Measurements from ENCODE around the gene CNTNAP2. TPM values are rescaled to one million over a fixed set of nuclear protein-coding genes. Genes with fewer than 3 reads are reported as not detected.

Gene CNTNAP2
- total and polyA plus RNA-seq, 11 donors = 0.01 to 2.6 (median 0.31) TPM; not detected in 3

DNA sequence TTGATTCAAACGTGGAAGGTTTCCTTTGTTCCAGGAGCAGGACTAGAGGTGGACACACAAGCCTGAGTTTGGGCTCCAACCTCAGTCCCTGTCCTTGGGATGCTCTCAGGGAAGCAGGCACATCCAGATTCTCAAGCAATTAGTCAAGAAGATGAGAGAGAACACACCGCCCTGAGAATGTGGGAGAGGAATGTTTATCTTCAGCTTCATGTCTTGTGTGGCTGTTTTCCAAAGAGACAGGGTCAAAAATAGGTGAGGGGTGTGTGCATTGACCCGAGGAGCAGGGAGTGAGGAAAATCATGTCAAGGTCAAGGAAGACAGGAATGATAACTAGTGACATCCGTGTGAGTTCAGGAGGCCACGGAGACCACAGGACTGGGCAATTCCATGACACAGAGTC is 2001.8 kb downstream of the CNTNAP2 start:
- intact Hi-C loops (cut with DNase I) = no loop called here
- no peak for TF ChIP-seq POLR2A (IDR thresholded peaks at IDR 0.05)
- TF ChIP-seq, protein P1, sequence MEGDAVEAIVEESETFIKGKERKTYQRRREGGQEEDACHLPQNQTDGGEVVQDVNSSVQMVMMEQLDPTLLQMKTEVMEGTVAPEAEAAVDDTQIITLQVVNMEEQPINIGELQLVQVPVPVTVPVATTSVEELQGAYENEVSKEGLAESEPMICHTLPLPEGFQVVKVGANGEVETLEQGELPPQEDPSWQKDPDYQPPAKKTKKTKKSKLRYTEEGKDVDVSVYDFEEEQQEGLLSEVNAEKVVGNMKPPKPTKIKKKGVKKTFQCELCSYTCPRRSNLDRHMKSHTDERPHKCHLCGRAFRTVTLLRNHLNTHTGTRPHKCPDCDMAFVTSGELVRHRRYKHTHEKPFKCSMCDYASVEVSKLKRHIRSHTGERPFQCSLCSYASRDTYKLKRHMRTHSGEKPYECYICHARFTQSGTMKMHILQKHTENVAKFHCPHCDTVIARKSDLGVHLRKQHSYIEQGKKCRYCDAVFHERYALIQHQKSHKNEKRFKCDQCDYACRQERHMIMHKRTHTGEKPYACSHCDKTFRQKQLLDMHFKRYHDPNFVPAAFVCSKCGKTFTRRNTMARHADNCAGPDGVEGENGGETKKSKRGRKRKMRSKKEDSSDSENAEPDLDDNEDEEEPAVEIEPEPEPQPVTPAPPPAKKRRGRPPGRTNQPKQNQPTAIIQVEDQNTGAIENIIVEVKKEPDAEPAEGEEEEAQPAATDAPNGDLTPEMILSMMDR (IDR thresholded peaks at IDR 0.05) = no peak
- Histone ChIP-seq H3K27me3 (peaks cover 0 to 9% (median 0%) of the 10 kb centered on the region in 9 donors), H3K4me1 (no peaks in the 10 kb centered on the region), H3K36me3 (no peaks in the 10 kb centered on the region), H3K9me3 (no peaks in the 10 kb centered on the region), H3K4me3 (no peak overlapping the region), H3K27ac (no peak overlapping the region)
- WGBS, 4 donors = 41 to 60% (median 50%) methylated on average over 5 of the region's 5 CpGs
- DNase-seq (no peak), ATAC-seq (no peak)

DNA sequence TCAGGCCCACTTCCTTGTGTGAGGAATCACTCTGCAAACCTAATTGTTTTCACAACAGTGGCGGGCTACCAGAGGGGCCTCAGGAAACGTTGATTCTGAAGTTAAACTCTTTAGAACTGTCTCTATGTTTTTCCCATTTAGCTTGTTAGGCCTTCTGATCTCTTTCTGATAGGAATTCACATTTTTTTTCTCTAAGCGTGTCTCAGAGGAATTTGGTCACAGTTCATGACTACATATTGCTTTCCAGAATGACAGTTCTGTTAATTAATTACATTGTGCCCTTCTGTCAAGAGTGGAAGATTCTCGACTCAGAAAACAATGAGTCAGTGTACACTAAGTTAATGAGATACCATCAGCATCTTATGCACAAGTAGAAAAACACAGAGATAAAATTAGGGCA is 2004.8 kb downstream of the CNTNAP2 start:
- 62 to 68% (median 65%) methylated on average over 4 of the region's 4 CpGs for WGBS, 4 donors
- ATAC-seq (no peak), DNase-seq (no peak)
- Histone ChIP-seq H3K27ac (no peak overlapping the region), H3K36me3 (no peaks in the 10 kb centered on the region), H3K4me1 (no peaks in the 10 kb centered on the region), H3K9me3 (no peaks in the 10 kb centered on the region), H3K4me3 (no peak overlapping the region), H3K27me3 (peaks cover 0 to 9% (median 0%) of the 10 kb centered on the region in 9 donors)
- intact Hi-C loops (cut with DNase I) = no loop called here
- no peak for TF ChIP-seq POLR2A (IDR thresholded peaks at IDR 0.05)
- TF ChIP-seq, protein P1 (IDR thresholded peaks at IDR 0.05) = no peak

DNA sequence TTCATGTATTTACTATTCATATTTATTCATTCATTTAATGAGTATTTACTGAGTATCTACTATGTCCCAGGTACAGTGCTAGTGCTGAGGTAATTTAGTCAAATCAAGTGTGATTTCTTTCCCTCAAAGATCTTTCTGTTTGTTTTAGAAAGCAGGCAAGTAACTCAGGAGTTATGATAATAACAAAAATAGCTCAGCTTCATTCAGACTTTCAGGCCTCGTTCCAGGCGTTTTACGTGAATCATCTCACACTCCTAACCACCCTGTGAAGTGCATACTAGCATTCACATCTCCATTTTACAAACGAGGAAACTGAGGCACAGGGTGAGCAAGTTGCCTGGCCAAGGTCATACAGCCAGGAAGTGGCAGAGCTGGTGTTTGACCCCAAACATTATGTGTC is 2005.2 kb downstream of the CNTNAP2 start:
- Histone ChIP-seq H3K4me3 (no peak overlapping the region), H3K4me1 (no peaks in the 10 kb centered on the region), H3K36me3 (no peaks in the 10 kb centered on the region), H3K9me3 (no peaks in the 10 kb centered on the region), H3K27me3 (peaks cover 0 to 9% (median 0%) of the 10 kb centered on the region in 9 donors), H3K27ac (no peak overlapping the region)
- DNase-seq (no peak), ATAC-seq (no peak)
- WGBS, 4 donors = 49 to 70% (median 59%) methylated on average over 4 of the region's 4 CpGs
- TF ChIP-seq POLR2A (IDR thresholded peaks at IDR 0.05) = no peak
- TF ChIP-seq, protein P1 (IDR thresholded peaks at IDR 0.05) = no peak
- intact Hi-C loops (cut with DNase I) = no loop called here

DNA sequence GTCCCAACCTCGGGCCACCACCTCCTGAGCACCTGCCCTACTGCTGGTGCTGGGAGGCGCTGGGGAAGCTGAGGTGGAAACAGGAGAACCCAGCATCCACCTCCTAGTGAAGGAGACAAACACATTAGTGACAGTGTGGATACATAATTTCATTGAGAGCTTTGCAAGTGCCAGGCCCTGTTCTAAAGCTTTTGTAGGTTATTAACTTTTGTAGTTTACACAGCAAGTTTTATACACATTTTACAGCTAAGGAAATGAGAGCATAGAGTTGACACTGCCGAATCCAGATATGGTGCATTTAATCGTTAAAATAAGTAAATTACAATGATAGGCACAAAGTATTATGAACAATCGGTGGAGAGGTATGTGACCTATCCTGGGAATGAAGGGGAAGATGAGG is 2007.9 kb downstream of the CNTNAP2 start:
- intact Hi-C loops (cut with DNase I) = no loop called here
- DNase-seq (no peak), ATAC-seq (no peak)
- 78 to 84% (median 81%) methylated on average over 5 of the region's 5 CpGs for WGBS, 4 donors
- Histone ChIP-seq H3K27me3 (peaks cover 0 to 9% (median 0%) of the 10 kb centered on the region in 9 donors), H3K36me3 (no peaks in the 10 kb centered on the region), H3K4me1 (no peaks in the 10 kb centered on the region), H3K4me3 (no peak overlapping the region), H3K9me3 (no peaks in the 10 kb centered on the region), H3K27ac (no peak overlapping the region)
- TF ChIP-seq POLR2A (IDR thresholded peaks at IDR 0.05) = no peak
- TF ChIP-seq, protein P1 (IDR thresholded peaks at IDR 0.05) = no peak

Data from heart left ventricle (tissue), 16 donors.